Ovary (tissue), 9 donors: ENCODE results near the gene DLG5. TPM values are rescaled to one million over a fixed set of nuclear protein-coding genes. Genes with fewer than 3 reads are reported as not detected.

Experiments
- DNase-seq, 5 donors: peaks; one replicate each; pipeline ENCODE4 v3.0.0-alpha.2; 2019 to 2020
- H3K27ac ChIP-seq, 2 donors: fragments of 200-600 bp; one replicate each; pipeline versions ENCODE4 v1.5.1 to v1.8.0; 2019 to 2022
- H3K27me3 ChIP-seq: fragments of 200-600 bp; one replicate; pipeline ENCODE4 v1.8.0; 2022
- H3K36me3 ChIP-seq: fragments of 200-600 bp; sonication (generic); one replicate; pipeline ENCODE4 v1.5.1; 2019
- H3K4me1 ChIP-seq: one replicate; pipeline ENCODE4 v1.8.1; 2013; ENCODE audit warnings: mild to moderate bottlenecking, moderate library complexity; ENCODE audit not compliant: insufficient read depth
- H3K4me3 ChIP-seq: fragments of 200-600 bp; sonication (generic); one replicate; pipeline ENCODE4 v1.5.1; 2017
- H3K9me3 ChIP-seq, 2 donors: fragments of 200-600 bp in 1 of 2; sonication (generic) in 1 of 2; one replicate each; pipeline versions ENCODE4 v1.5.1 to v1.8.1; 2013 to 2019; ENCODE audit warnings: mild to moderate bottlenecking in 1 of 2, moderate library complexity in 1 of 2
- EP300 ChIP-seq: sonication (generic); formaldehyde crosslinking; IDR thresholded peaks from one replicate; pipeline ENCODE4 v1.6.1; 2017; ENCODE audit warnings: antibody characterized with exemption
- POLR2A ChIP-seq: fragments of 450-650 bp; IDR thresholded peaks from one replicate; pipeline ENCODE4 v1.6.1; 2017; ENCODE audit warnings: antibody characterized with exemption, mild to moderate bottlenecking, moderate library complexity
- WGBS, 3 donors: extraction: QIAGEN DNeasy Blood & Tissue Kit in 1 of 3; methylation state at CpG; one replicate each; pipeline versions ENCODE4 v1.1.5 to v1.1.7; 2013 to 2017; 5-methylcytosine and 5-hydroxymethylcytosine counted together
- intact Hi-C, 4 donors: fragments of 100-400 bp; cut with DNase I; formaldehyde crosslinking; loops; one replicate each; pipeline versions ENCODE4 v1.11.0 to v1.15.1; 2022 to 2023
- polyA plus RNA-seq, 2 donors: library from polyadenylated mRNA; stranded (reverse); fragments of 200-250 nt in 1 of 2; fragments of 350-450 nt in 1 of 2; fragmentation: Illumina TruSeq in 1 of 2; extraction: RNeasy Lipid Tissue Mini Kit (QIAGEN cat#74804) in 1 of 2; gene quantifications; one replicate each; pipeline ENCODE4 v1.2.3, GENCODE V29; 2013 to 2014
- total RNA-seq, 7 donors: library from RNA; depleted of rRNA in 2 of 7; stranded (reverse); fragments of >200 nt in 2 of 7; fragmentation: NEBNext Ultra II Directional in 3 of 7; extraction: Animal tissue kit (Norgen Biotek cat#: 25700) in 3 of 7; gene quantifications; one replicate each; pipeline versions ENCODE4 v1.1.0 to v1.2.4, GENCODE V29; 2016 to 2023
- TF ChIP-seq, protein P1 (sequence below), 3 donors: fragments of 450-650 bp in 2 of 3; fragments of 200-600 bp in 1 of 3; IDR thresholded peaks; one replicate each; pipeline versions ENCODE4 v1.5.1 to v1.8.0; 2016 to 2022; ENCODE audit warnings: antibody characterized with exemption in 3 of 3, mild to moderate bottlenecking in 1 of 3
- donor health status: DM: no; HTN: no; CAD: no; lungs with moderate emphysema.
- donor health status: DM: no; HTN: no; CAD: no.
- donor health status: Bipolar disorder and iron deficiency.
- donor health status: DM: yes; HTN: yes; CAD: no.
- donor health status: DM: no; HTN: no; CAD: no.
- donor health status: DM: yes; HTN: yes; CAD: no.

Gene DLG5
- total and polyA plus RNA-seq, 9 donors, result 29.1 to 71.9 (median 42.8) TPM

DNA sequence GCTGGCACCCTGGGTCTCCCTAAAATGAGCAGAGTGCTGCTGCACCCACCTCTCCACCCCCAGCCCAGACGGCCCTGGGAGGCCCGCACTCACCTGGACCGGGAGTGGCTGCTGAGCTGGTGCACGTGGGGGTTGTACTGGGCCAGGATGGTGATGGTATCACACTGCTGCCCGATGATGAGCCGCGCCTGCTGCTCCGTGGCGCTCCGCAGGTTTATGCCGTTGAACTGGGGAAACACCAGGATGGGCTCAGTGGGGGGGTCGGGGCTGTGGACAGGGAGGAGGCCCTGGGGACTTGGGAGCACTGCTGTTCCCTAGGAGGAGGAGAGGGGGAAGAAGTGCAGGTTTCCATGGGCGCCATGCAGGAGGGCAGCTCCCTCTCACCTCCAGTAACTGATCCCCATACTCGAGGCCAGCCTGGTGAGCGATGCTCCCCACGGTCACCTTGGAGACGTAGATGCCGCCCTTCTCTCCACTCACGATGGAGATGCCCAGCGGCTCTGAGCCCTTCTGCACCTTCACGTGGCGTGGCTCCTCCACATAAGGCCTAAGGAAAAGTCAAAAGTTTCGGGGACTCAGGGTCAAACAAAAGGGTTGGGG lies 114.6 kb downstream of the DLG5 start:
- intact Hi-C loops, result no loop called here
- H3K4me1 ChIP-seq, result no peaks in the 10 kb centered on the region
- 91 to 94% (median 92%) methylated on average over 23 of the region's 23 CpGs for WGBS, 3 donors
- H3K9me3 ChIP-seq, result no peaks in the 10 kb centered on the region
- no peaks in the 10 kb centered on the region for H3K27me3 ChIP-seq
- no peak for DNase-seq
- H3K27ac ChIP-seq, result no peak overlapping the region
- H3K36me3 ChIP-seq, result no peaks in the 10 kb centered on the region
- H3K4me3 ChIP-seq, result no peak overlapping the region
- TF ChIP-seq POLR2A (no peak), EP300 (no peak)
- TF ChIP-seq, protein P1, sequence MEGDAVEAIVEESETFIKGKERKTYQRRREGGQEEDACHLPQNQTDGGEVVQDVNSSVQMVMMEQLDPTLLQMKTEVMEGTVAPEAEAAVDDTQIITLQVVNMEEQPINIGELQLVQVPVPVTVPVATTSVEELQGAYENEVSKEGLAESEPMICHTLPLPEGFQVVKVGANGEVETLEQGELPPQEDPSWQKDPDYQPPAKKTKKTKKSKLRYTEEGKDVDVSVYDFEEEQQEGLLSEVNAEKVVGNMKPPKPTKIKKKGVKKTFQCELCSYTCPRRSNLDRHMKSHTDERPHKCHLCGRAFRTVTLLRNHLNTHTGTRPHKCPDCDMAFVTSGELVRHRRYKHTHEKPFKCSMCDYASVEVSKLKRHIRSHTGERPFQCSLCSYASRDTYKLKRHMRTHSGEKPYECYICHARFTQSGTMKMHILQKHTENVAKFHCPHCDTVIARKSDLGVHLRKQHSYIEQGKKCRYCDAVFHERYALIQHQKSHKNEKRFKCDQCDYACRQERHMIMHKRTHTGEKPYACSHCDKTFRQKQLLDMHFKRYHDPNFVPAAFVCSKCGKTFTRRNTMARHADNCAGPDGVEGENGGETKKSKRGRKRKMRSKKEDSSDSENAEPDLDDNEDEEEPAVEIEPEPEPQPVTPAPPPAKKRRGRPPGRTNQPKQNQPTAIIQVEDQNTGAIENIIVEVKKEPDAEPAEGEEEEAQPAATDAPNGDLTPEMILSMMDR (IDR thresholded peaks at IDR 0.05), result no peak

DNA sequence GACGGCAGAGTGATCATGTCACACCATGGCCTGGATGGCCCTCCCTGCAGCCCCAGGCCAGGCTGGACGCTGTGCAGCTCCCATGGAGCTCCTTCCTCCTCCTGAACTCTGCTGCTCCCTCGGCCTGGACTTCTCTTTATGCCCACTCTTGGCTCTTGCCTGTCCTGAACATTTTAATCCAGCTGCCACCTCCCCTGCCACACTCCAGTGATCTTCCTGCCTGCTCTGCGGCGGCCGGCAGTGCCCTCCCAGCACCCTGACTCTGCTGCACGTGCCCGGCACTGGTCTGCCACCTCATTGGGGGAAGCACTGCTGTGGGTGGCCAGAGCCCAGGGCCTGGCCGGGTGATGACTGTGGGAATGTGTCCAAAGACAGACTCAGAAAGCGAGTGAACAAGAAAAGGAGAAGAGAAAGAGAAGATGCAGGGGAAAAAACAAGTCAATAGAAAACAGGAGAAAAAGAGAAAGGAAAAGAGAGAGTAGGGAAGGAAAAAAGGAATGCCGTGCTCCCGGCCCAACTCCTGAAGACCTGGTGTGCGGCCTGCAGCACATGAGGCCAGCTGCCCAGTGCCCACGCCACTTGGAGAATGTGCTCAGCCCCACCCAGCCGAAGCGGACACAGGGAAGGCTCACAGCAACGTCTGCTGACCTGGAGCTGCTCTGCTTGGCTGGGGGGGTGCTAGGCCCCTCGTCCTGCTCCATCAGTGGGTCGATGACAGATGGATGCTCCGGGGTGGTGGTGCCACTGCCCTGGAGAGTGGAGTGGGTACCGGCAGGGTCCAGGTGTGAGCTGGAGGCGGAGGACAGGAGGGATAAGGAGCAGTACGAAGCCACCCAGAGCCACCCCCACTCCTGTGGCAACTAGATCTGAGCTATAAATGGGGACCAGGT lies 115.9 kb downstream of the DLG5 start:
- Histone ChIP-seq H3K4me1 (no peaks in the 10 kb centered on the region), H3K27ac (no peak overlapping the region), H3K9me3 (no peaks in the 10 kb centered on the region), H3K36me3 (no peaks in the 10 kb centered on the region), H3K27me3 (no peaks in the 10 kb centered on the region), H3K4me3 (no peak overlapping the region)
- DNase-seq, result no peak
- WGBS, 3 donors, result 87 to 89% (median 88%) methylated on average over 23 of the region's 23 CpGs
- TF ChIP-seq POLR2A (no peak), EP300 (no peak)
- TF ChIP-seq, protein P1 (IDR thresholded peaks at IDR 0.05), result no peak
- intact Hi-C loops, result no loop called here

DNA sequence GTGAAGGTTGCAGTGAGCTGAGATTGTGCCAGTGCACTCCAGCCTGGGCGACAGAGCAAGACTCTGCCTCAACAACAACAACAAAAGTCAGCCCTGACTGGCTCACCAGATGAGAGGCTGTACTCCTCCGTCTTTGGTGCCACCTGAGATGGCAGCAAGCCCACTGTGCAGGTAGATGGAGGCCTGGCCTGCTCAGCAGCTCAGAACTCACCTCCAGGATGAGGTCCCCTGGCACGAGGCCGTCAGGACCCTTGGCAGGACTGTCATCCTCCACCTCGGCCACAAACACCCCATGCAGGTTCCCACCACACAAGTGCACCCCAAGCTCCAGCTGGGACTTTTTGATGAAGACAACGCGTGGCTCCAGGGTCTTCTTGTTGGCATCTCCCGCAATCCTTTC lies 117.2 kb downstream of the DLG5 start:
- H3K4me1 ChIP-seq, result no peaks in the 10 kb centered on the region
- no peak overlapping the region for H3K4me3 ChIP-seq
- WGBS, 3 donors, result 86 to 92% (median 87%) methylated on average over 8 of the region's 8 CpGs
- no peaks in the 10 kb centered on the region for H3K9me3 ChIP-seq
- H3K27ac ChIP-seq, result no peak overlapping the region
- intact Hi-C loops, result no loop called here
- no peaks in the 10 kb centered on the region for H3K36me3 ChIP-seq
- DNase-seq, result no peak
- no peaks in the 10 kb centered on the region for H3K27me3 ChIP-seq
- TF ChIP-seq, protein P1 (IDR thresholded peaks at IDR 0.05), result no peak
- TF ChIP-seq EP300, result no peak

DNA sequence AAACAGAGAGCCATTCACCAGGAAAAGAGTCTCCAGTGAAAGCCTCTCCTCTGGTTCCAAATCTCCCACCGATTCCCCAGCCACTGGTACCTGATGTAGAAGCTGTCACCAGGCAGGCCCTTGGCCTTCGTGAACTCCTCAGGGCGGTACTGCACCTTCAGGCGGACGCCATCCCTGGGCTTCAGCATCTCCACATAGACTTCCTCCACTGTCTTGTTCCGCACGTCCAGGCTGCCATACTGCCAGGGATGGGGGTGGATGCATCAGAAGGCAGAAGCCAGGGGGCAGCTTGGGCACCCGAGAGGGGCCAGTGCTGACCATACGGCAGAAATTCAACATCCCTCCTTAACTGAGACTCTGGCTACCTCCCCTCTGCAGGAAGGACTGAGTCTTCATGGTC lies 118.8 kb downstream of the DLG5 start:
- H3K4me3 ChIP-seq, result no peak overlapping the region

More for the DNA sequence above, 118.8 kb downstream of the DLG5 start:
- TF ChIP-seq, protein P1 (IDR thresholded peaks at IDR 0.05), result no peak
- TF ChIP-seq EP300 (no peak), POLR2A (no peak)
- Histone ChIP-seq H3K27me3 (no peaks in the 10 kb centered on the region), H3K36me3 (no peaks in the 10 kb centered on the region), H3K4me1 (no peaks in the 10 kb centered on the region), H3K27ac (no peak overlapping the region), H3K9me3 (no peaks in the 10 kb centered on the region)
- intact Hi-C loops, result no loop called here
- DNase-seq, result no peak
- WGBS, 3 donors, result 92 to 97% (median 96%) methylated on average over 9 of the region's 9 CpGs
